NCI-H2196 treated with DMSO at 0.1 percent for 48 hours (cell line): Measurements from ENCODE around the gene TMEM184B.

ENCODE experiments used
- DNase-seq: peaks from one replicate; lab custom pipeline; 2025; ENCODE audit not compliant: unreplicated experiment; lab: John Stamatoyannopoulos, UW

Gene TMEM184B

DNA sequence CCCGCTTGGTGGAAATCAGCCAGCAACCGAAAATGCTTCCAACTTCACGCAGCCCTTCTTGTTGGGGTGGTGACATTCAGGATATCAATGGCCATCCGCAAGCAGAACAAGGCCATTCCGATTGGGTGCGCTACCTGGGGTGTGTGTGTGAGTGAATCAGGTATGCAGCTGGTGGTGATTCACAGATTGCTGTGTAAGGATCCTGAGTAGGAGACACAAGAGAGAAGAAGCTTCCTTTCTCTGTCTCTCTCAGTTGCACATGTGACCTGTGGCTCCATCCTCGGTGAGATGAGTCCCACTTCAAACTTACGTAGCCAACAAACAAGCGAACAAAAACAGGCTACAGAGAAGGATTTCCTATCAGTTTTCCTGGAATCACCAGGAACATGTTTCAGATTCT, 9.6 kb upstream of the TMEM184B start:
- no peak for DNase-seq

DNA sequence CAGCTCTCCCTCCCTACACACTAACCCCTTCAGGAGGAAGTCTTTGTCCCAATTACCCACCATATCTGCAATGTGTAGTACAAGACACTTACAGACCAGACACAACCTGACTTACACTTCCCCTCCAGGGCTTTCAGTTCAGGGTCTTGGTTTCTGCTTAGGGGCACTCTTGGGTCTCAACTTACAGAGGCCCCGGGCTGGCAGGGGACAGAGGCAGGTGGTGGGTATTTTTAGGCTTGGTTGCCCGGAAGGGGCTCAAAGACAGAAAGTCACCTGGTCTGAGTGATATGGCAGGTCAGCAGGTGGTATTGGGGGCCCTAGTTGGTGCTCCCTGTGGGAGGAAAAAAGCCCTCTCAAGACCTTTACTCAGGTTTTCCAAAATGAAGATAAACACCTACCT, 3.4 kb upstream of the TMEM184B start:
- no peak for DNase-seq

DNA sequence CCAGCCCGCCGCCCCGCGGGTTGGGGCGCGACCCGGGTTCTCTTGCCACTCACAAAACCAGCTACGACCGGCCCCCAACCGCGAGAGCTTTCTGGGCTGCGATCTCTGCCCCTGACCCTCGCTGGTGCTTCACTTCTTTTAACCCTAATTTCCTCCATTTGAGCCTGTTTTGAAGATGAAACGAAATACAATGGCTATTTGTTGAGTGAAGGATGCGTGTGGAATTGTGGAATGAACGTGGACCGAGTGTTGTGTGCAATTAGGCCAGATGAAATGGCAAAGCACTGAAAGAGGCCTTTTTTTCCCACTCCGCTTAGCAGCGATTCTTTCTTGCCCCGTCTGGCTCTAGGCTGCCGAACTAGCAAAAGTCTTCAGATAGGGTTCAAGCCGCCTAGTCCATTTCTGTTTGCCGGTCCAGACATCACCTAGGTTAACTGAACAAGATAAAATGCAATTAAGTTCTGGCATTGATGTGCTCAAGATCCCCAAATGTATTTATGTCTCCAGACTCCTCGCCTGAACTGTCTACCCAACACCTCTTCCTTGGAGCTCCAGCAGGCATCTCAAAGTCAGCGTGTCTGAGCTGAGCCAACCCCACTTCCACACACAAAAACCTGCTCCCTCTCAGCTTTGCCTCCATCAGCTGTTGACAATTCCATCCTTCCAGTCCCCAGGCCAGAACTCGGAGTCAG, 471 bp upstream of the TMEM184B start:
- DNase-seq, result no peak

DNA sequence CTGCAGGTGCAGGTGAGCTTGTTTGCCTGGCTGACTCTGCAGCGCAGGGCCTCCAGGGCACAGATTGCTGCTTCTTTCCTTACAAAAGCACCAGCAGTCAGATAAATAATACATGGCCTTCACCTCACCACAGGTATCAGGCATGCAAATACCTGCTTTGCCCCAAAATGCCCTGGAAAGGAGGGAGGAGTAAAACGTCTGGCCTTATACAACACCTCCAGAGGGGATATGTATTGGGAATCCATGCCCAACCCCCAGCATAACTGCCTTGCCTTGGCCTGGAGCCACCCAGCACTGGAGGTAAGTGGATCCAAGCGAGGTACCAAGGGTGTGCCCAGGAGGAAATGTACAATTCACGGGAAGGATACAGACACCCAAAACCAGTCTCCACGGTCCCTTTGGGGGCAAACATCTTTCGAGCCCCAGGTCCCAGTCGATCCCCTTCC, 860 bp downstream of the TMEM184B start:
- no peak for DNase-seq

DNA sequence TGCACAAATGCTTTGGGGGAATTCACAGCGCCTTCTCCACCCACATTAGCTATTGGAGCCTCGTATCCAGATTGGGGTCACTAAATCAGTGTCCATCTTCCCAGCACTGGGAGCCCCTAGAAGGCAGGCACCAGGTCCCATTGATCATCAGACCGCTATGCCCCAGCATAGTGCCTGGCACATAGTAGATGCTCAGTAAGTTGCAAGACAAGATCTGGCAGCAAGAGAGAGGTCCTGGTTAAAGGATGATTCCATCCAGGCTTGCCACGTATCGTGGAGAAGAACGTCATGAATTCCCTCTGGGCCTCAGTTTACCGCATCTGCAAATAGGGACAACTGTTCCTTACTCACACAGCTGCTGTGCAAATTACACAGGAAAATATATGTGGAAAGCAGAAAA, 1.7 kb downstream of the TMEM184B start:
- no peak for DNase-seq

DNA sequence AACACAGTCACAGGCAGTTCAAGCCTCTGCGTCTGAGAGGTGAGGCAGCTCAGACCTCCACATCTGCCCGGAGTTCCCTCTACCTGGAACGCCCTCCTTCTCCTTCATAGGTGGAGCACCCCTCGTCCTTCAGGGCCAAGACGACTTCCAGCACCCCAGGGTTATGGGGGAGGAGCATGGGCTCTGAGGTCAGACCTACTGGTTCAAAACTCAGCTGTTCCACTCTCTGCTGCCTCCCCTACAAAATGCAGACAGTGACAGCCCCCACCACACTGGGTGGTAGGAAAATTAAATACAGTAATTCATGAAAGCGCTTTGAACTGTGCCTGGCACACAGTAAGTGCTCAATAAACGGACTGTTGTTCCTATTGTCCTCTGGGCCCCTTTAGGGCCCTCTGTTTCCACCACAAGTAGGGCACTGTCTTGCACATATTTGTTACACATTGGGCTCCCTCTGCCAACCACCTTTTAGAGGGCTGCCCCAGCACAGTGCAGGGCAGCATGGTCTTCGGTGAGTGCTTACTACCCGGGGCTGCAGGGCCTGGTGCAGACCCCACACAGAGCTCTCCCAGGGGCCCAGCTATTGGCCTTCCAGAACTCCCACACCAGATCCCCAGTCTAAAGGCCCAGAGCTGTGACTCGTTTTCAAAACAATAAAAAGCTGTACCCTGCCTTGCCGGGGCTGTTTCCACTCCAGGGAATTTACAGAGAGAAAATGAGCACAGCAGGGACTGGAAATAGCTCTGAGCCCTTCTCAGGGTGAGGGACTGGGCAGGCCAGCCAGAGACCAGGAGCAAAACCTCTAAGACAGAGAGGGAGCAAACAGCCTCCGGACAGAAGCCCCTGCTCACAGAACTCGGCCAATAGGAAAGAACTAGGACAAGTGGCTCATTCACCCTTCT, 2.5 kb downstream of the TMEM184B start:
- DNase-seq, result no peak

DNA sequence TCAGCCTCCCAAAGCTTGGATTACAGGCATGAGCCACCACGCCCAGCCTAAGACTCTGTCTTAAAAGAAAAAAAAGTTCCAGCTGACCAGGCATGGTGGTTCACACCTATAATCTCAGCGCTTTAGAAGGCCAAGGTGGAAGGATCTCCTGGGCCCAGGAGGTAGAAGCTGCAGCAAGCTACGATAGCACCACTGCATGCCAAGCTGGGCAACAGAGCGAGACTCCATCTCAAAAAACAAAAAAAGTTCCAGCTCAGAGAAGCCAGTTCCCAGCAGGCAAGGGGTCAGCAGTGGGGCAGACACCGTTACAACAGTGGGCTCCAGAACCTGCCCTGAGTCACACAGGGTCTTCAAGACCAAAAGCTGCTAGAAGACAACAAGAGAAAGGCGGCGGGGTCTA, 3.3 kb downstream of the TMEM184B start:
- no peak for DNase-seq

DNA sequence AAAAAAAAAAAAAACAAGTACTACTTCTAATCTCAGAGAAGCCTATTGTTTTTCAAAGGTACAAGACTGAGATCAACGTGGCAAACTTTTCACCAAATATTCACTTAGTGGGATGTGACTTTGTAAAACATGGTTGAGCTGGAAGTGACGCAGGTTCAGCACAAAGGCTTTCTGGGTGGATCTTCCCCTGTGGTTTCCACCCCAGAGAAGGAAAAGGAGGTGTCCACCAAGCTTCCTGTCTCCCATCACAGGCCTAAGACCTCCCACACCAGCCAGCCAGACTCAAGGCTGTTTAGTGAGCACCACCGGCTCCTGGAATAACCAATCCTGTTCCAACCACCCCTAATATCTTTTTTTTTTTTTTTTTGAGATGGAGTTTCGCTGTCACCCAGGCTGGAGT, 5.7 kb downstream of the TMEM184B start:
- DNase-seq, result no peak

DNA sequence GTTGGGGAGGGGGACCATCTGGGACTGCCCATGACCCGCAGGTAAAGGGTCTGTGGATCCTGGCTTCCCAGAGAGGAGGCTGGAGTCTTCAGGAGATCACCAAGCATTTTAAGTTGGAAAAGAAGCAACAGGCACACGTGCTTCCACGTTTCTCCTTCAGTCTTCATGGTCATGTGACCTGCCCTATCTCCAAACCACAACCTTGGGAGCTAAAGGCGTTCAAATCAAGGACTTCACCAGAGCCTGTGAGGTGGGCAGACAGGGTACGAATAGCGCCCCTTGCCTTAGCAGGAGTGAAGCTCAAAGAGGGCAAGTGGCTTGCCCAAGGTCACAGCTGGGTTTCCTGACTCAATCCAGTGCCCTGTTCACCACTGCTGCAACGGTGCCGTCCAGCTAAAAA, 6.7 kb downstream of the TMEM184B start:
- DNase-seq, result no peak

DNA sequence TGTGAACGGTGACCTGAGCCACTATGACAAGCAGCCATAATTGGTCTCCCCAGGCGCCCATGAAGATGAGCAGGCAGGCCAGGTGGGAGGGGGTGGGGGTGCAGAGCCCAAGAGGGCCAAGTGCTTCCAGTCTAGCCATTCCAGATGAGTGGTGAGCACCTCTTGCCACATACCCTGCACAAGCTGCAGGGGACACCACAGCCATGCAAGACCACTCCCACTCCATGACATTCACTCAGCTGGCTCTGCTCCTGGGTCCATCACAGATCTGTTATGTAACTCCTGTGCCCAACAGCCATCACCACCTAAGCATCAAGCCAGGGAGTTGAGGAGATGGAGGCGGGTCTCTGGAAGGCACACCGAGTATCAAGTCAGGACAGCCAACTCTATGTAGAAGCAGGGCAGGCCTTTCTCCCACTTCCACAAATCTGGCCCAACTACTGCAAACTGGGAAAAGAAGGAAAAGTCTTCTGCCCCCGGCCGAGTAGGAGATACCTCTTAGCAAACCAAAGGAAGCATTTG, 8.4 kb downstream of the TMEM184B start:
- DNase-seq, result no peak

DNA sequence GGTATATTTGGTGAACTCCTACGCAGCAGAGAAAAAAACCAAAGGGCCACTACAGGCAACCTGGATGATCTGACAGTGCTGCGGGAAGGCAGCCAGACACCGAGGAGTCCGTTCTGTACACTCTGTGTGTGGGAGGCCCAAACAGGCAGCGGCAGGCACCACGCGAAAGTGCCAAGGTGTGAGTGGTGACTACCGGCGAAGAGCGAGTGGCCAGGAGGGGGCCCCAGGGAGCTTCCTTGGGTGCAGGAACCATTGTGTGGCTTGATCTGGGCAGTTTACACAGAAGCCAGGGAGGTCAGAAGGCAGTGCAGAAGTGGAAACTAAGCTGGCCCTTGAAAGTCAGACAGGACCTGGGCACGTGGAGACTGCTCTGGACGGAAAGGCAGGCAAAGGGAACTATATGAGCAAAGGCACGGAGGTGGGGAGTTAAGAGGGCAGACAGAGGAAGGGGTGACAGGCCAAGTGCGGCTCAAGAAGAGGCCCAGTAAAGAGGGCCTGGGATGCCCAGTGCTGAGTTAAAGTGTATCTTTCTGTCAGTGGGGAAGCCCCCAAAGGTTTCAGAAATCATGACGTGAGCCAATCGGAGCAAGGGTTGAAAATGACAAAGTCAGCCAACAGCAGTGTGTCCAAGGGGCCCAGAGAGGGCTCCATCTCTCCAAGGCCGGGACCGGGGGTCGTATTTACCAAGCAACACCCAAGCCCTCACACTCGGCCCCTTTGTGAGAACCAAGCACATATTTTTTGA, 10.6 kb downstream of the TMEM184B start:
- DNase-seq, result no peak

DNA sequence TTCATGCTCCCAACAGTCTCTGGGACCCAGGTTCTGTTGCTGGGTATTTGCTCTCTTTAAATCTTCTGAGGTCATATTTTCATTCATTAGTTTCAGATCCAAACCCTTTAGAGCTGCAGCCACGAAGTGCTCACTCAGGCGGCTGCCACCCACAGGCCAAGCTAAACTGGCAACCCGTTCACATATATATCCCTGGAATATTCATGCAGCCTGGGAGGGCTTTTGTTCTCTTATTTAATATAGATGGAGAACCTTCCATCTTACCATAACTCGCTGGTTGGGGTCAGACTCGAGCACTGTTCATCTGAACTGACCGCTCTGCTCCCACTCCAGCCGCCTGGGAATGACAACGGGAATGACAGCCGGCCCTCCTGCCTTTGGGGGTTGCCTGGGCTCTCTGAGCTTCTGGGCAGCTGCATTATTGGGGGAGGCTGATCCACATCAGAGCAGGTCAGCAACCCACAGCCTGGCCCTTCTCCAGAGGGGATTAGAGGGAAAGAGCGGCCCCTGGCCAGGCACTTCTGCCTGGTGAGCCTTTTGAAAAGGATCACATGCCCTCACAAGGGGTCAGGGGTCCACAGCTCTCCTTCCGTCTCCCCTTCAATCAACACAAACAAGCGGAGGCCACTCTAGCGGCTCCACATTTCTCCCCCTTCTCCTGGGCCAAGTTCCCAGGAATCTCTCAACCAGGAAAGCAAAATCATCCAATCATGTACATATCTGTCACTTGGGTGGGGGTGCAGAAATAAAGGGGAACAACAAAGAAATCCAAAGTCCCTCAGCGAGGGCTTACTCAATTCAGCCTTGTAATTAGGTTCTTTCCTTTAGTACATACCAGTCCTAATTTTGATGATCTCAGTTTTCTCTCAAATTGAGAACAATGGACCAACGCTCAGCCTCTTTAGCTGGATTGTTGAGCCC, 11.8 kb downstream of the TMEM184B start:
- no peak for DNase-seq

DNA sequence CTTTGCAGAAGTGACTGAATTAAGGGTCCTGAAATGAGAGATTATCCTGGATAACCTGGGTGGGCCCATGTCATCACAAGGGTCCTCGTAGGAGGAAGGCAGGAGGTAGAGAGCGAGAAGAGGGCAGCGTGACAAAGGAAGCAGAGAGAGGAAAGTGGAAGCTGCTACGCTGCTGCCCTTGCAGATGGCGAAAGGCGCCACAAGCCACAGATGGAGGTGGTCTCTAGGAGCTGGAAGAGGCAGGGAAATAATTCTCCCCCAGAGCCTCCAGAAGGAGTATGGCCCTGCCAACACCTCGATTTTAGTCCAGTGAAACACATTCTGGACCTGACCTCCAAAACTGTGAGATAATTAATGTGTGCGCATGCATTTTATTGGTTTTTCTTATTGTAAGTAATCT, 13.4 kb downstream of the TMEM184B start:
- DNase-seq, result no peak

DNA sequence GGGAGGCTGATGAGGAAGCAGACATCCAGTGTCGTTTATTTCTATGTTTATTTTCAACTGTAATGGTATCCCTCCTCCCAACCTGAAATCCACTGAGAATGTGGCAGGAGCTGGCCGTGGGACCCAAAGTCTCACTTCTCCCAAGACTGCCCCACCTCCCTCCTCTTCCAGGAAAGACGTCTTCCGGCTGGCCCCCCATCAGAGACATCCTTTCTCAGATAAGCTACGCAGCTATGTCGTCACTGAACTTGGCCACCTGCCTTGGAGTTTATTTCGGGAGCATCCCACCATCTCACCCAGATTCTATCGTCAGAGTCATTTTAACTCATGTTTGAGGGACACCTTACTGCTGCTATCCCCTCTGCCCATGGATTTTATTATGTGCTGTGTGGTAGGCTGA, 13.9 kb downstream of the TMEM184B start:
- DNase-seq, result no peak

DNA sequence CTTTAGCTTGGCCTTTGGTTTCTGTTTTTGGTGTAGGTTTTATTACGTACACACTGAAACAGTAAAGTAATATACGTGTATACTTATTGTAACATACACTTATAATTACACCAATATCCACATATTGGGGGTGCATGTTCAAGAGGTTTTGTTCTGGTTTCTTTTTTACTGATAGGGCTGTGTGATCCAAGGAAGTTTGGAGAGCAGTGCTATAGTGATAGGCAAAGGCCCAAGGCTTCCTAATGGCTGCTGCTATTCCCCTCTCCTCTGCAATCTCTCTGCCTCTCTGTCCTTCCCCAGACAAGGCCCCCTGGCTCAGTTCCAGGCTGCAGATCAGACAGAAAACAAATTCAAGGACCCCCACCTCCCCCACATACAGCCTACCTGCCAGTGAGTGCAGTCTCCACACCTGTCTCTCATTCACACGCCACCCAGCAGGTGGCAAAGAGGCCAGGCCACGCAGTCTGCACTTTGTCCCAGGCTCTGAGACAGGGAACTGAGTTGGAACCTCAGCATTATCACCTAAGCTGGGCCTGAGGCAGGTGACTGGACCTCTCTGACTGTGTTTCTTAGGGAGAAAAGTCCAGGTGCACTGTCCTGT, 15.1 kb downstream of the TMEM184B start:
- DNase-seq, result no peak

DNA sequence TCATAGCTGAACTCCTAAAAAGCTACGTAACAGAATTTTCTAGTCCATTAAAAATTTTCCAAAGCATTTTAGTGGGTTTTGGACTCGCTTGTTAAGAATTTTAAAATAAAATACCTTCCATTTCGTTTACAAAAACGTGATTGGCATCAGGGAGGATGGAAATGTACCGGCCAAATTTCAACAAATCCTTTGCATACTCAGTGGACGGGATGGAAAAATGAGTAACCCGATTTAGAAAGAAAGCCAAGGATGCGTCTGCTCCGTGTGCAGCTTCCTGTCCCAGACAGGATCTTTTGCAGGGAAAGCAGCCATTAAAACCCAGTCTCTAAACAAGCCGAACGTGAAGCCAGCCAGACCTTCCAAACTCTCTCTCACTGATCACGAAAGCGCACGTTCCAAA, 15.6 kb downstream of the TMEM184B start:
- DNase-seq, result no peak

DNA sequence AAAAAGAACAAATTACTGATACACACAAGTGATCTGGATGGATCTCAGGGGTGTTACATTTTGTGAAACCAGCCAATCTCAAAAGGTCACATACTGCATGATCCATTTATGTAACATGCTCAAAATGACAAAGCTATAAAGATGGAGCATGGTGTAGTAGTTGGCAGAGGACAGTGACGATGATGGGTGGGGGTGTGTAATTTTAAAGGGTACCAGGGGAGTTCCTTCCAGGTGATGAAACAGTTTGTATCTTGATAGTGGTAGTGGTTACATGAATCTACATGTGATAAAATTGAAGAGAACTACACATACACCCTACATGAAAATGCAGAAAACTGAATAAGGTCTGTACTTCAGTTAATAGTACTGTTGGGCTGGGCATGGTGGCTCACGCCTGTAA, 17.1 kb downstream of the TMEM184B start:
- DNase-seq, result no peak

DNA sequence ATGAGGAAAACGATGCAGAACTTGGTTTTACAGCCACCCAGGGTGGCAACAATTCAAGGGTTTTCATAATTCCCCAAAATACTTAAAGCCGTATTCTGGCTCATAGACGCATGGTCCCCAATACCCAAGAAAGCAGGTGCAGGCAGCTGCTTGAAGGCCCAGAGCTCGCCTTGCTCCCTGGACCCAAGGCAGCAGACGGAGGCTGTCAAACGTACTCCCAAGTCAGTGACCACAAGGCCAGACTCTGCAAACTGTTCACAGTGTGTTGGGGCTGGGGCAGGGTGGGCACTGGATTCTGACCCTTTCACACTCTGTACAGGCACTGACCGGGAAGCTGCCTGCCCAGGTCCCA, 21.5 kb downstream of the TMEM184B start:
- no peak for DNase-seq

DNA sequence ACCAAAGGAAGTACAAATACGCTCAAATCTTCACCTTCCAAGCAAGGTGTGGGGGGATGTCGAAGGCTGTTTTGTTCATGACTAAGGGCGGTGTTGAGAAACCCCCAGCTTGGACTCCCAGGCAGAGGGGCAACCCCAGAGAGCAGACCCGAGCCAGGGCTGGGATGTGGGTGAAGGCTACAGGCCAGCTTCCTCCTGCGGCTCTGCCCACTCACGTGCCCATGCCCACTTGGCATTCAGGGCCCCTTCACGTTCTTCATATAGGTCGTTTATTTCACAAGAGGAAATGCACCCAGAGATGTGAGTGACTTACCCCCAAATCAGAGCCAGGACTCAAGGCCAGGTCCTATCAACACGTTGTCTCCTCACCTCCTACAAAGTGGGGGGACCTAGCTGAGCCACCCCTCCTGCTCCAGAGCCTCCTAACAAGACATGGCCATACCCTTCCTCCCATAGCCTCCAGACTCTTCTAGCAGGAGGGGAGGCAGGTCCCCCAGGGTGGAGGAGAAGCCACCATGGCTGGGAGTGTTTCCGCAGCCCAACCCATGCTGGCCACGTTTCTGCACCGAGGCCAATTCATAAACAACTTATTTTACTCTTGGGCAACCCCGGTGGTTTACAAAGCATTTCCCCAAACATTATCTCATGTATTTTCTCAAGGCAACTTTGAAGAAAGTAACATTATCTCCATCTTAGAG, 22.0 kb downstream of the TMEM184B start:
- DNase-seq, result no peak
